ENCODE data around the gene HDAC8. TPM values are rescaled to one million over a fixed set of nuclear protein-coding genes. Genes with fewer than 3 reads are reported as not detected.

HDAC8 gene
- total RNA-seq, 1 experiment from 2014 or later = 21.4 TPM

GRCh38 chrX:72621163-72621562, 48.5 kb upstream of the HDAC8 start:
- H3K23me2 ChIP-seq (ENCODE audit: insufficient read length, low read depth, low read length, poor library complexity, severe bottlenecking) = no peaks in the 10 kb centered on the region
- H4K91ac ChIP-seq (ENCODE audit: insufficient read length, low read depth, low read length) = no peak overlapping the region
- Mint-ChIP-seq H3K27ac (peak overlapping the region in 1 of 3 experiments; percentile 90; a peak in 1 of 7 replicates), H3K4me1 (no peaks in the 10 kb centered on the region), H3K27me3 (ENCODE audit: low read depth) (no peaks in the 10 kb centered on the region), H3K36me3 (ENCODE audit: insufficient read depth in 1 of 3, low read depth in 3 of 3) (peaks cover 2 to 9% (median 4%) of the 10 kb centered on the region in 3 experiments; a peak in 4 of 7 replicates), H3K9me3 (peaks cover 57 to 68% of the 10 kb centered on the region in 2 experiments), H3K4me3 (no peak overlapping the region)
- no peak overlapping the region for H2BK15ac ChIP-seq (ENCODE audit: low read depth, low read length)
- H3K14ac ChIP-seq (ENCODE audit: insufficient read depth, low read length) = no peak overlapping the region
- no peak overlapping the region for H2AK5ac ChIP-seq (ENCODE audit: insufficient read length, low read length)
- no CpG with 5 or more reads among the region's 1 CpG for WGBS (ENCODE audit: extremely low coverage, insufficient read length, low lambda C conversion rate)
- no peak overlapping the region for H3K23ac ChIP-seq (ENCODE audit: insufficient read length, low read depth, low read length)
- H3K4me2 ChIP-seq (ENCODE audit: insufficient read depth, insufficient read length, low read length) = no peak overlapping the region
- H2BK120ac ChIP-seq (ENCODE audit: low read depth, low read length, poor library complexity, severe bottlenecking) = no peak overlapping the region
- H2BK12ac ChIP-seq (ENCODE audit: insufficient read length, low read depth, low read length) = no peak overlapping the region
- no peak overlapping the region for H2BK20ac ChIP-seq (ENCODE audit: low read depth, low read length, poor library complexity, severe bottlenecking)
- H3K79me1 ChIP-seq (ENCODE audit: insufficient read depth, low read depth, low read length, poor library complexity, severe bottlenecking) = no peaks in the 10 kb centered on the region
- DNase-seq = no peak
- no peak overlapping the region for H4K5ac ChIP-seq (ENCODE audit: insufficient read length, low read depth, low read length)
- TF ChIP-seq CTCF (conservative IDR thresholded peaks at IDR 0.05) = no peak
- H3K9ac ChIP-seq (ENCODE audit: extremely low read depth, insufficient read length, low read length) = no peak overlapping the region
- H2AFZ ChIP-seq (ENCODE audit: low read length) = no peak overlapping the region
- no peak overlapping the region for H3K18ac ChIP-seq (ENCODE audit: insufficient read length, low read depth, low read length)
- H3T11ph ChIP-seq (ENCODE audit: low read length) = no peak overlapping the region
- no peaks in the 10 kb centered on the region for H4K20me1 ChIP-seq (ENCODE audit: control insufficient read depth, insufficient read depth, insufficient read length)
- no peaks in the 10 kb centered on the region for H3K27me3 ChIP-seq (ENCODE audit: insufficient read depth, low read length)
- H2BK5ac ChIP-seq (ENCODE audit: insufficient read length, low read length) = no peak overlapping the region
- peaks cover 20% of the 10 kb centered on the region for H3K9me3 ChIP-seq (ENCODE audit: control insufficient read depth, low read depth, low read length)
- H3K79me2 ChIP-seq (ENCODE audit: insufficient read depth, low read length) = no peaks in the 10 kb centered on the region
- H4K8ac ChIP-seq (replicated peaks; ENCODE audit: insufficient read length, low read depth, low read length) = no peak overlapping the region
- H3K4me1 ChIP-seq (ENCODE audit: insufficient read depth, low read length) = no peaks in the 10 kb centered on the region
- no peak overlapping the region for H3K27ac ChIP-seq (ENCODE audit: insufficient read length, low read depth, low read length)
- H3K56ac ChIP-seq (ENCODE audit: insufficient read length, low read depth, low read length) = no peak overlapping the region
- H3K4ac ChIP-seq (ENCODE audit: low read depth, low read length) = no peak overlapping the region
